ENCODE results near the gene PCBP4. TPM values are rescaled to one million over a fixed set of nuclear protein-coding genes. Genes with fewer than 3 reads are reported as not detected.

Gene PCBP4
- total and polyA plus RNA-seq, 4 experiments from 2014 or later = 13.0 to 20.5 (median 19.1) TPM

Other genes with a start within 250 kb of the PCBP4 start
- not detected for gene IQCF6, start 188.2 kb downstream of the PCBP4 start, total RNA-seq
- not detected for gene IQCF6, start 188.2 kb downstream of the PCBP4 start, polyA plus RNA-seq
- not detected for gene IQCF2, start 105.8 kb downstream of the PCBP4 start, total RNA-seq
- gene IQCF2, start 105.8 kb downstream of the PCBP4 start, polyA plus RNA-seq = not detected
- gene IQCF5, start 91.9 kb downstream of the PCBP4 start, total RNA-seq = not detected
- not detected for gene IQCF5, start 91.9 kb downstream of the PCBP4 start, polyA plus RNA-seq
- not detected for gene IQCF1, start 64.1 kb downstream of the PCBP4 start, total RNA-seq
- gene IQCF1, start 64.1 kb downstream of the PCBP4 start, polyA plus RNA-seq = not detected
- gene RRP9, start 25.6 kb downstream of the PCBP4 start, total RNA-seq = 10 to 100 TPM; 15.2 to 17.3 TPM
- 10 to 100 TPM; 19.3 to 20.7 TPM for gene RRP9, start 25.6 kb downstream of the PCBP4 start, polyA plus RNA-seq
- 10 to 100 TPM in 1 of 2 experiments, 1 to 10 TPM in 1; 8.1 to 10.5 TPM for gene PARP3, start 25.1 kb downstream of the PCBP4 start, total RNA-seq
- gene PARP3, start 25.1 kb downstream of the PCBP4 start, polyA plus RNA-seq = 1 to 10 TPM; 2.9 to 5.6 TPM
- not detected for gene GPR62, start 12.1 kb downstream of the PCBP4 start, total RNA-seq
- gene GPR62, start 12.1 kb downstream of the PCBP4 start, polyA plus RNA-seq = not detected
- gene ABHD14B, start 6.6 kb upstream of the PCBP4 start, total RNA-seq = 10 to 100 TPM; 82.1 to 85.6 TPM
- gene ABHD14B, start 6.6 kb upstream of the PCBP4 start, polyA plus RNA-seq = 100 to 1,000 TPM in 1 of 2 donors, 10 to 100 TPM in 1; 77.4 to 112 TPM
- gene ABHD14A, start 7.6 kb upstream of the PCBP4 start, total RNA-seq = 10 to 100 TPM; 23.7 to 24.5 TPM
- gene ABHD14A, start 7.6 kb upstream of the PCBP4 start, polyA plus RNA-seq = 100 to 1,000 TPM in 1 of 2 donors, 10 to 100 TPM in 1; 95.6 to 136 TPM
- 1 to 10 TPM; 7.7 to 8.4 TPM for gene ACY1, start 16.1 kb upstream of the PCBP4 start, total RNA-seq
- gene ACY1, start 16.1 kb upstream of the PCBP4 start, polyA plus RNA-seq = 10 to 100 TPM; 11.4 to 14.9 TPM
- gene RPL29, start 28.4 kb upstream of the PCBP4 start, total RNA-seq = 1,000 to 10,000 TPM; 1,263 to 1,270 TPM
- 1,000 to 10,000 TPM in 1 of 2 donors, 100 to 1,000 TPM in 1; 967 to 1,467 TPM for gene RPL29, start 28.4 kb upstream of the PCBP4 start, polyA plus RNA-seq
- 10 to 100 TPM; 43.6 to 44.7 TPM for gene DUSP7, start 89.1 kb upstream of the PCBP4 start, total RNA-seq
- 10 to 100 TPM in 1 of 2 donors, 1 to 10 TPM in 1; 2.8 to 10.2 TPM for gene DUSP7, start 89.1 kb upstream of the PCBP4 start, polyA plus RNA-seq
- 1 to 10 TPM in 1 of 2 experiments, under 1 TPM in 1; 0.99 to 1.1 TPM for gene POC1A, start 187.0 kb upstream of the PCBP4 start, total RNA-seq
- 1 to 10 TPM in 1 of 2 donors, under 1 TPM in 1; 0.36 to 2.4 TPM for gene POC1A, start 187.0 kb upstream of the PCBP4 start, polyA plus RNA-seq
- gene ALAS1, start 230.7 kb upstream of the PCBP4 start, total RNA-seq = 10 to 100 TPM; 30.0 to 34.6 TPM
- gene ALAS1, start 230.7 kb upstream of the PCBP4 start, polyA plus RNA-seq = 10 to 100 TPM; 30.5 to 35.4 TPM

All from CD4-positive, alpha-beta memory T cell (primary cell).